Measurements from ENCODE around the gene BRICD5.
A peak's percentile ranks its signal among the peaks of the same experiment; 100 is the strongest.
"Not testable (repeated sequence)": the region's sequence is repeated elsewhere in the genome, so short reads cannot be mapped to it uniquely, and the experiment has no call there.

Gene BRICD5

DNA sequence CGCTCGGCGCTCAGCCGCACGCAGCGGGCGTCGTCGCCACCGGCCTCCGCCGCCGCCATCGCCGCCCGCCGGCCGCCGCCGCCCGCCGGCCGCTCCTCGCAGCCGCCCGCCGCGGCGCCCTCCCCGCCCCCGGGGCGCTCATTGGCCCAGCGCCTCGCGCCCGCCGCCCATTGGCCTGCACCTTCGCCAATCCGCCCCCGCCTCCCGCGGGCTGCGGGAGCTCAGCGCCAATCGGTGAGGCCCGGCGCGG lies 4.0 kb upstream of the BRICD5 start, which contains the start of gene PGP:
PGP (minus strand) TSS at position 122 of the 250 bp plus-strand sequence; CDS start at position 59, 63 bp downstream.
- no peak for DNase-seq

- peak in 1 of 2 donors; percentile 33 for DNase-seq
Observed at GRCh38 chr16:2213817-2214718, 3.4 kb upstream of the BRICD5 start.

DNA sequence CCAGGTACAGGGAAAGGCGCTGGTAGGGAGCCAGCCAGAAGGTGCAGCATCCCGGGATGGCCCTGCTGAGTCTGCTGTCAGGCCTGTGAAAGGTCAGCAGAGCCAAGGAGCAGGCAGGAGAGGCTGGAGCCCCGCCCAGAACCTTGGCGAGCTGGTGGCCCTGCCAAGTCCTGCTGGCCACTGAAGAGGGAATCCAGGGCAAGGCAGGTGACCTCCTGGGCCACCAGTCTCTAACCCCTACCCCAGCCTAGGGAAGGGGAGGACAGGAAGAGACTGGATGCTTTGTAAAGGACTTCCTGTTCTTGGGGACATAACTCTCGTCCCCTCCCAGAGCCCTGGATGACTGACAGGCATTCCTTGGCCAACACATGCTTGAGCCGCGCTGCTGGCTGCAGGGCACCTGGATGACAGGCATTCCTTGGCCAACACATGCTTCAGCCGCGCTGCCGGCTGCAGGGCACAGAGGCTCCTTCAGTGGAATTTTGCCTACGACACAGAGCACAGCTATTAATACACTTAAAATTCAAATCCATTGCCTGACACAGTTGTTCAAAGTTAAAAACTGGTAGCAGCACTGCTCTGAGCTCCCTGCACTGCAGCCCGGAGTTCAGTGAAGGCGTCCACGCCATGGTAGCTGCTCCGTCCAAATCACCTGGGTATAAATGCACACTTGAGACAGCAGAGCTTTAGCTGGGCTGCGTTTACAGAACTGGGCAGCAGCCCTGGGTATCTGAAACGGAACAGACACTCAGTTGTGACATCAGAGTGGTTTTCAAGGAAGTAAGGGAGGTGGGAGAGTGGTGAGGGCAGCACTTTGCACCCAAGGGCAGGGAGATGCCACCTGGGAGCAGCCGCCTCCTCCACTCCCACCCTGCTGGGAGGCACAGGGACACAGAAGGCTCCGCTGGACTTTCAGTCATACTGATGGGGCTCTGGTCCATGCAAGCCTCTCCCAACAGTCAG lies 2.0 kb upstream of the BRICD5 start:
- DNase-seq = peak in 1 of 2 donors; percentile 15

DNA sequence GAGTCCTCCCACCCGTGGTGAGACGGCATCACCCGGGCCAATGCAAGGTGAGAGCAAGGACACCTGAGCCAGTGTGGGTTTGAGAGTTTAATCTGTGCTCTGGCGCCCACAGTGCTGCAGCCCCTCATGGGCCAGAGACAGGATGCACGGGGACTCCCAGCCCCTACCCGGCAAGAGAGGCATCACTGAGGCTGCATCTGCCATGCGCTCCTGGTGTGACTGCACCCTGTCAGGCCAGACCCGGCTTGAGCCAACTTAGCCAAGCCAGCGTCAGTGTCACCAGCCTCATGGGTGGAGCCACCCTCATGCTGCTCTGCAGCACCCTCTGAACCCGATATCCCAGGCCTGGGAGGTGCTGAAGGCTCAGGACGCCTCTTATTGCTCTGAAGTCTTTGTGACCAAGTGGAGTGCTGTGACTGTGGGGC lies 1.3 kb upstream of the BRICD5 start:
- peak in 1 of 2 donors; percentile 17 for DNase-seq

- DNase-seq = no peak
Observed at GRCh38 chr16:2210009-2210332, 692 bp downstream of the BRICD5 start.

GRCh38 chr16:2209258-2210008 lies 1.2 kb downstream of the BRICD5 start:
- no peak for DNase-seq

DNA sequence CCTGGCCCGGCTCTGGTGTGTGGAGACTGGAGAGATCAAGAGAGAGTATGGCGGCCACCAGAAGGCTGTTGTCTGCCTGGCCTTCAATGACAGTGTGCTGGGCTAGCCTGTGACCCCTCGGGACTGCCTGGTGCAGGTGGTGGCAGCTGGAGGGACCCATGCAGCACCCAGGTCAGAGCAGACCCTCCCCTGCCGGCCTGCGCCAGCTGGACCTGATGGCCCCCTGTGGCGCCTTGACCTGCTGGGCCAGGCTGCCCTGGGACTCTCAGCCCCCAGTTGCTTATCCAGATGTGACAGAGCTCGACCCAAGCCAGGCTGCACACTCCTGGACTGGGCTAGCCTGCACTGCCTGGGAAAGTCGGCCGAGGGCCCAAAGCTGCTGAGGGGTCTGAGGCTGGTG lies 1.9 kb downstream of the BRICD5 start:
- no peak for DNase-seq

DNA sequence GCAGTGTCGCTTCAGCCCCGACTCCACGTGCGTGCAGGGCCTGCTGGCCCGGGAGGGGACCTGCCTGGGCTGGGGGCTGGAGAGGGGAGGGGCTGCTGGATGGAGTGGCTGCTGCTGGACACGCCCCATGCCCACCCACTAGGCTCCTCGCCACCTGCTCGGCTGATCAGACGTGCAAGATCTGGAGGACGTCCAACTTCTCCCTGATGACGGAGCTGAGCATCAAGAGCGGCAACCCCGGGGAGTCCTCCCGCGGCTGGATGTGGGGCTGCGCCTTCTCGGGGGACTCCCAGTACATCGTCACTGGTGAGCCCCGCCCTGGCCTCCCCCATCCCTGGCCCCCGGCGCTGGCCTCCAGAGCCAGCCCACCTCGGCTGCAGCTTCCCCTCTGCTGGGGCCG lies 2.4 kb downstream of the BRICD5 start:
- no peak for DNase-seq

DNA sequence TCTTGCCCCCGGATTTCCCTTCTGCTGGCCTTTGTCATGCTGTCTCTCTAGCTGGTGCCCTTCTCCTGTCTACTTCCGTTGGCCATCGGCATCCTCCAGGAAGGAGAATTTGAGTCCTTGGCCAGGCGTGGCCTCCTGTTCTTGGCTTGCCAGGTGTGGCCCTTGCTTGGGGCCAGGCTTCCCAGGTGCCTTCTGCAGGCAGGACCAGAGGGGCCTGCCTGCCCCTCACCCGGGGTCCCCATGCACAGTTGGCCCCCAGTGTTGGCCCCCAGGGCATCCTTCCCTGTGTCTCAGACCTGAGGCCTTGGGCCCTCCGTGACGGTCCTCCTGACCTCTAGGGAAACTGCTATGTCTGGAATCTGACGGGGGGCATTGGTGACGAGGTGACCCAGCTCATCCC lies 2.8 kb downstream of the BRICD5 start:
- DNase-seq = no peak

- DNase-seq = no peak
Observed at GRCh38 chr16:2206780-2207433, 3.8 kb downstream of the BRICD5 start.

- no peak for DNase-seq
Observed at GRCh38 chr16:2206420-2206779, 4.3 kb downstream of the BRICD5 start.

DNA sequence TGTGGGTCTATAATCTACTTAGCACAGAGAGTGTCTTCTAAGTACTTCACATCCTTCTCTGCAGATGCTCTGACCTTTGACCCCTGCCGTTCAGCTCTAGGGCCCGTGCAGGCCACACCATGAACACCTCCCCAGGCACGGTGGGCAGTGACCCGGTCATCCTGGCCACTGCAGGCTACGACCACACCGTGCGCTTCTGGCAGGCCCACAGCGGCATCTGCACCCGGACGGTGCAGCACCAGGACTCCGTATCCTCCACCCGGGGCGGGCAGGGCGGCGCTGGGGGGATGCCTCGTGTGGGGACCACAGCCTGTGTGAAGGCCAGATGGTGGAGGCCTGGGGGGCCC lies 4.7 kb downstream of the BRICD5 start:
- DNase-seq = no peak

DNA sequence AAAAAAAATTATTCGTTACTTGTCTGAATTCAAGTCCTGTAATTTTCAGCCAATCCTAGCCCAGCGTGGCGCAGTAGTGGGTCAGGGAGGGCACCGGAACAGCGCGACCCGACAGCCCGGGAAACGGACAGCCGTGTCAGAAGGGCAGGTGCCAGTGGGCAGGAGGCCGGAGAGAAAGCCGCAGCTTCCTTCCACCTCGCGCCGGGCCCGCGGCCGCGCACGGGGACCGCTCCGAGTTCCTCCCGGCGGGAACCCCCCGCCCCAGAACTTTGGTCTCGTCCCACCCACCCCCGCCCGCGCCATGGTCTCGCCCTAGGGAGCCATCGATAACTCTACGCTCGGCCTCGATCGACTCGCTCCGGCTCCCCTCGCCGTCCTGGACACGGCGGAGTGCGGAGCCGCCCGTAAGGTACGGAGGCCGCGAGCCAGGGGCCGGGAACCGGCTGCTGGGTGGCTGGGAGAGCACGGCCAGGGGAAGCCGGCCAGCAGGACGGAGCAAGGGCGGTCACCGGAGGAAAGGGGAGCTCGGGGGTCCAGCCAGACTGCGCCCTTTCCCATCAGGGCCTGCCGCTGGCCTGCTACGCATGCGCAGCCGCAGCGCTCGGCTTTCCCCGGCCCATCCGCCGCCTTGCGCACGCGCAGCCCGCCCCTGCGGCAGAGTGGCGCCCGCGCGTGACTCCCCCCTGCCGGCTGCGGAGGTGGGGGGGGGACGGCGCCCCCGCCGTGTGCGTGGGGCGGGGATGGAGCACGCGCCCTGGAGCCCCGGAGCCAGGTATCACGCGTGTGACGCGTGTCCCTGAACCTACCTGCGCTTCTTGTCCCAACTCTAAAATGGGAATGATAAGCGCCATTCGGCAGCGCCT lies 5.3 kb downstream of the BRICD5 start, which contains the start of gene MLST8:
MLST8 (plus strand) TSS at position 351 of the 863 bp plus-strand sequence. CDS start 632 bp downstream, outside the sequence.
- DNase-seq = peak; percentile 88 to 90

- DNase-seq = peak in 1 of 2 donors; percentile 18
Observed at GRCh38 chr16:2204416-2205103, 6.1 kb downstream of the BRICD5 start.

GRCh38 chr16:2203119-2203688 lies 7.5 kb downstream of the BRICD5 start:
- not testable (repeated sequence) for DNase-seq

DNA sequence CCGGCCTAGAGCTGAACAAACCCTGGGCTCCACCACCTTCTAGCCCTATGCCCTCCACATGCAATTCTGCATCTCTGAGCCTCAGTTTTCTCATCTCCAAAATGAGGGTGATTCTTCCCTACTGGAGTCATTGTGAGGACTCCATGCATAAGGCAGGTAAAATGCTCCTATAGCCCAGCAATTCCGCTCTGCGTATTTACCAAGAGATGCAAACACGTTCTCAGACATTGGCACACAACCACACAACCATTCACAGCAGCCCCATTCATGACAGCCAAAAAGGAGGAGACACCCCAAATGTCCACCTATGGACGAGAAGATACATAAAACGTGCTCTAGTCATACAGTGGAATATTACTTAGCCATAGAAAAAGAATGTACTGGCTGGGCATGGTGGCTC lies 10.3 kb downstream of the BRICD5 start:
- DNase-seq = no peak

- DNase-seq = no peak
Observed at GRCh38 chr16:2199621-2200139, 11.0 kb downstream of the BRICD5 start.

- DNase-seq = no peak
Observed at GRCh38 chr16:2199095-2199494, 11.6 kb downstream of the BRICD5 start.

DNA sequence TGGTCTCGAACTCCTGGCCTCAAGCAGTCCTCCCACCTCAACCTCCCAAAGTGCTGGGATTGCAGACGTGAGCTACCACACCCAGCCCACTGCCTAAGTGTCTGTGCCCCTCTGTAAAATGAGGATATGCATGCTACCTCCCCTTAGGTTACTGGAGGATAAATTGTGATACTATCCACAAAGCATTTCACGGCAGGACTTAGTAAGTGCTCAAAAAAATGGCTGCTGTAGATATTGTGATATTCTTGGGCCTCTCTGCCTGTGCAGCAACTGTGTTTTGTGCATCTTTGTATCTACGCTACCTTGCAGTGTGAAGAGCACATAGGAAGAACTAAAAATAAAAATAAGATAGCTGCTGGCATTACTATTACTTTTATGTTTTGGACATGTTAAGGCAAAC lies 12.4 kb downstream of the BRICD5 start:
- DNase-seq = no peak

DNA sequence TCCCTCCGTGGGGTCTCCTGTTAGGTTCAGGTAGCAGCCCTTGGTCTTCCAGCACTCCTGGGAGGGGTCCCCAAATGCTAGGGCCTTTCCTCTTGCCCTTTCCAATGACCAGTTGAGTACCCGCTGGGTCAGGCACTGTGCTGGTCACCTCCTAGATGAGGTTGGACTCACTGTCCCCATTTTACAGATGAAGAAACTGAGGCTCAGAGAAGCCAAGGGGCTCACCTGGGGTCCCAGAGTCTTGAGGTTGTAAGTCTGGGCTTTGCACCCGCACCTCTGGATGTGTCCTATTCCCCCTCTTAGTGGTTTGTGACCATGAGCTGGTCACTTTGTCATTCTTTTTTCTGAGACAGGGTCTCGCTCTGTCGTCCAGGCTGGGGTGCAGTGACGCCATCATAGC lies 12.9 kb downstream of the BRICD5 start:
- no peak for DNase-seq

All from stimulated activated CD4-positive, alpha-beta T cell treated with anti-CD3 and anti-CD28 coated beads, Interleukin-2, amount 100 ng/mL, for 24 hours (primary cell).